ENCODE data around the gene CACNA1C. TPM values are rescaled to one million over a fixed set of nuclear protein-coding genes. Genes with fewer than 3 reads are reported as not detected.

The CACNA1C gene
- total RNA-seq, 2 donors from 2014 or later, result 0.06 TPM; not detected in 1

- ATAC-seq, result peak in 1 of 2 donors; percentile 51
Observed at GRCh38 chr12:2277492-2278155, 224.8 kb downstream of the CACNA1C start.

GRCh38 chr12:2281446-2281845 is 228.7 kb downstream of the CACNA1C start:
- H3K27ac Mint-ChIP-seq, result no peak overlapping the region
- H3K4me1 Mint-ChIP-seq (ENCODE audit: low read depth in 2 of 2), result no peaks in the 10 kb centered on the region
- ATAC-seq (no peak), DNase-seq (ENCODE audit: low spot score) (no peak)
- no peak overlapping the region for H3K4me3 Mint-ChIP-seq
- H3K36me3 Mint-ChIP-seq, result no peaks in the 10 kb centered on the region
- no peaks in the 10 kb centered on the region for H3K9me3 Mint-ChIP-seq
- peaks cover 8 to 18% of the 10 kb centered on the region in 2 donors for H3K27me3 Mint-ChIP-seq

More at GRCh38 chr12:2277492-2278155, 224.8 kb downstream of the CACNA1C start:
- Mint-ChIP-seq H3K36me3 (no peaks in the 10 kb centered on the region), H3K27ac (no peak overlapping the region), H3K4me1 (ENCODE audit: low read depth in 2 of 2) (no peaks in the 10 kb centered on the region), H3K9me3 (no peaks in the 10 kb centered on the region), H3K4me3 (no peak overlapping the region), H3K27me3 (peaks cover 0 to 8% of the 10 kb centered on the region in 2 donors)
- no peak for DNase-seq (ENCODE audit: low spot score)

- Mint-ChIP-seq H3K4me3 (no peak overlapping the region), H3K36me3 (no peaks in the 10 kb centered on the region), H3K27ac (no peak overlapping the region), H3K4me1 (ENCODE audit: low read depth in 2 of 2) (no peaks in the 10 kb centered on the region), H3K27me3 (peaks cover 8 to 18% of the 10 kb centered on the region in 2 donors), H3K9me3 (no peaks in the 10 kb centered on the region)
- DNase-seq (ENCODE audit: low spot score) (no peak), ATAC-seq (no peak)
Observed at GRCh38 chr12:2282318-2282717, 229.5 kb downstream of the CACNA1C start.

GRCh38 chr12:2283480-2283879 is 230.7 kb downstream of the CACNA1C start:
- Mint-ChIP-seq H3K4me3 (no peak overlapping the region), H3K27ac (no peak overlapping the region), H3K9me3 (no peaks in the 10 kb centered on the region), H3K36me3 (no peaks in the 10 kb centered on the region), H3K4me1 (ENCODE audit: low read depth in 2 of 2) (no peaks in the 10 kb centered on the region), H3K27me3 (peaks cover 8 to 18% of the 10 kb centered on the region in 2 donors)
- ATAC-seq, result no peak
- DNase-seq (ENCODE audit: low spot score), result no peak

- DNase-seq (ENCODE audit: low spot score) (no peak), ATAC-seq (no peak)
- Mint-ChIP-seq H3K36me3 (no peaks in the 10 kb centered on the region), H3K27me3 (peaks cover 8 to 18% of the 10 kb centered on the region in 2 donors), H3K27ac (no peak overlapping the region), H3K4me1 (ENCODE audit: low read depth in 2 of 2) (no peaks in the 10 kb centered on the region), H3K9me3 (no peaks in the 10 kb centered on the region), H3K4me3 (no peak overlapping the region)
Observed at GRCh38 chr12:2283916-2284315, 231.1 kb downstream of the CACNA1C start.

- H3K9me3 Mint-ChIP-seq, result no peaks in the 10 kb centered on the region
- ATAC-seq (peak in 1 of 2 donors; percentile 7), DNase-seq (ENCODE audit: low spot score) (no peak)
- no peaks in the 10 kb centered on the region for H3K36me3 Mint-ChIP-seq
- H3K4me1 Mint-ChIP-seq (ENCODE audit: low read depth in 2 of 2), result no peaks in the 10 kb centered on the region
- no peak overlapping the region for H3K4me3 Mint-ChIP-seq
- peaks cover 8 to 18% of the 10 kb centered on the region in 2 donors for H3K27me3 Mint-ChIP-seq
- no peak overlapping the region for H3K27ac Mint-ChIP-seq
Observed at GRCh38 chr12:2284321-2284813, 231.6 kb downstream of the CACNA1C start.

- H3K27me3 Mint-ChIP-seq, result peaks cover 8 to 18% of the 10 kb centered on the region in 2 donors
- DNase-seq (ENCODE audit: low spot score), result no peak
- ATAC-seq, result peak in 1 of 2 donors; percentile 50
- H3K4me3 Mint-ChIP-seq, result no peak overlapping the region
- H3K9me3 Mint-ChIP-seq, result no peaks in the 10 kb centered on the region
- no peak overlapping the region for H3K27ac Mint-ChIP-seq
- no peaks in the 10 kb centered on the region for H3K36me3 Mint-ChIP-seq
- no peaks in the 10 kb centered on the region for H3K4me1 Mint-ChIP-seq (ENCODE audit: low read depth in 2 of 2)
Observed at GRCh38 chr12:2284857-2285256, 232.1 kb downstream of the CACNA1C start.

GRCh38 chr12:2285462-2285861 is 232.7 kb downstream of the CACNA1C start:
- ATAC-seq, result no peak
- Mint-ChIP-seq H3K4me3 (no peak overlapping the region), H3K36me3 (no peaks in the 10 kb centered on the region), H3K27me3 (peaks cover 8 to 18% of the 10 kb centered on the region in 2 donors), H3K4me1 (ENCODE audit: low read depth in 2 of 2) (no peaks in the 10 kb centered on the region), H3K27ac (no peak overlapping the region), H3K9me3 (no peaks in the 10 kb centered on the region)
- DNase-seq (ENCODE audit: low spot score), result no peak

GRCh38 chr12:2286047-2286446 is 233.3 kb downstream of the CACNA1C start:
- H3K36me3 Mint-ChIP-seq, result no peaks in the 10 kb centered on the region
- peaks cover 8 to 15% of the 10 kb centered on the region in 2 donors for H3K27me3 Mint-ChIP-seq
- no peaks in the 10 kb centered on the region for H3K4me1 Mint-ChIP-seq (ENCODE audit: low read depth in 2 of 2)
- H3K4me3 Mint-ChIP-seq, result no peak overlapping the region
- ATAC-seq (no peak), DNase-seq (ENCODE audit: low spot score) (no peak)
- H3K27ac Mint-ChIP-seq, result no peak overlapping the region
- H3K9me3 Mint-ChIP-seq, result no peaks in the 10 kb centered on the region

GRCh38 chr12:2286461-2287131 is 233.8 kb downstream of the CACNA1C start:
- Mint-ChIP-seq H3K36me3 (no peaks in the 10 kb centered on the region), H3K27me3 (peaks cover 8 to 13% of the 10 kb centered on the region in 2 donors), H3K4me1 (ENCODE audit: low read depth in 2 of 2) (no peaks in the 10 kb centered on the region), H3K4me3 (no peak overlapping the region), H3K9me3 (no peaks in the 10 kb centered on the region), H3K27ac (no peak overlapping the region)
- no peak for DNase-seq (ENCODE audit: low spot score)
- no peak for ATAC-seq

GRCh38 chr12:2287151-2287550 is 234.4 kb downstream of the CACNA1C start:
- DNase-seq (ENCODE audit: low spot score), result no peak
- Mint-ChIP-seq H3K27me3 (peaks cover 8 to 10% of the 10 kb centered on the region in 2 donors), H3K9me3 (no peaks in the 10 kb centered on the region), H3K27ac (no peak overlapping the region), H3K4me1 (ENCODE audit: low read depth in 2 of 2) (no peaks in the 10 kb centered on the region), H3K4me3 (no peak overlapping the region), H3K36me3 (no peaks in the 10 kb centered on the region)
- no peak for ATAC-seq

- ATAC-seq, result no peak
- no peak overlapping the region for H3K27ac Mint-ChIP-seq
- no peaks in the 10 kb centered on the region for H3K36me3 Mint-ChIP-seq
- H3K9me3 Mint-ChIP-seq, result no peaks in the 10 kb centered on the region
- H3K27me3 Mint-ChIP-seq, result peaks cover 8 to 10% of the 10 kb centered on the region in 2 donors
- DNase-seq (ENCODE audit: low spot score), result no peak
- H3K4me3 Mint-ChIP-seq, result no peak overlapping the region
- H3K4me1 Mint-ChIP-seq (ENCODE audit: low read depth in 2 of 2), result no peaks in the 10 kb centered on the region
Observed at GRCh38 chr12:2287589-2287988, 234.8 kb downstream of the CACNA1C start.

GRCh38 chr12:2288001-2288400 is 235.2 kb downstream of the CACNA1C start:
- no peak overlapping the region for H3K27ac Mint-ChIP-seq
- ATAC-seq (no peak), DNase-seq (ENCODE audit: low spot score) (no peak)
- H3K4me3 Mint-ChIP-seq, result no peak overlapping the region
- H3K27me3 Mint-ChIP-seq, result peaks cover 8% of the 10 kb centered on the region in 2 donors
- no peaks in the 10 kb centered on the region for H3K9me3 Mint-ChIP-seq
- no peaks in the 10 kb centered on the region for H3K4me1 Mint-ChIP-seq (ENCODE audit: low read depth in 2 of 2)
- no peaks in the 10 kb centered on the region for H3K36me3 Mint-ChIP-seq

- H3K9me3 Mint-ChIP-seq, result no peaks in the 10 kb centered on the region
- H3K27ac Mint-ChIP-seq, result no peak overlapping the region
- no peaks in the 10 kb centered on the region for H3K4me1 Mint-ChIP-seq (ENCODE audit: low read depth in 2 of 2)
- ATAC-seq (no peak), DNase-seq (ENCODE audit: low spot score) (no peak)
- H3K36me3 Mint-ChIP-seq, result no peaks in the 10 kb centered on the region
- peaks cover 8% of the 10 kb centered on the region in 2 donors for H3K27me3 Mint-ChIP-seq
- no peak overlapping the region for H3K4me3 Mint-ChIP-seq
Observed at GRCh38 chr12:2288471-2288870, 235.7 kb downstream of the CACNA1C start.

Data from natural killer cell treated with Interleukin-12 subunit alpha and Interleukin-12 subunit beta and Interleukin-15 and Interleukin-18, amount 100 ng/mL, for 72 hours (primary cell).